Heart right ventricle (tissue), 16 donors: ENCODE measurements around the gene OTUD6A. TPM values are rescaled to one million over a fixed set of nuclear protein-coding genes. Genes with fewer than 3 reads are reported as not detected.

Experiments used
- ATAC-seq, 8 donors: fragments of 200-7000 bp; cut with Tn5 transposase; one replicate each; pipeline ENCODE4 v1.9.1; 2020; ENCODE audit warnings: mild to moderate bottlenecking in 8 of 8, moderate library complexity in 8 of 8, moderate number of reproducible peaks in 1 of 8
- DNase-seq, 2 donors: peaks; one replicate each; pipeline ENCODE4 v3.0.0-alpha.2; 2020
- H3K27ac ChIP-seq, 10 donors: fragments of 200-600 bp; sonication (generic) in 2 of 10; one replicate each; pipeline versions ENCODE4 v1.5.0 to v1.8.0; 2020 to 2022; ENCODE audit warnings: mild to moderate bottlenecking in 3 of 10
- H3K27me3 ChIP-seq, 7 donors: fragments of 200-600 bp; one replicate each; pipeline ENCODE4 v1.8.0; 2021 to 2022; ENCODE audit warnings: mild to moderate bottlenecking in 2 of 7
- H3K36me3 ChIP-seq, 9 donors: fragments of 200-600 bp; sonication (generic) in 1 of 9; one replicate each; pipeline versions ENCODE4 v1.5.0 to v1.8.0; 2020 to 2022; ENCODE audit warnings: mild to moderate bottlenecking in 2 of 9
- H3K4me1 ChIP-seq, 9 donors: fragments of 200-600 bp; sonication (generic) in 1 of 9; one replicate each; pipeline versions ENCODE4 v1.5.0 to v1.8.0; 2020 to 2022; ENCODE audit warnings: mild to moderate bottlenecking in 4 of 9
- H3K4me3 ChIP-seq, 10 donors: fragments of 200-600 bp; sonication (generic) in 2 of 10; one replicate each; pipeline versions ENCODE4 v1.5.0 to v1.8.0; 2020 to 2022; ENCODE audit warnings: mild to moderate bottlenecking in 7 of 10, moderate library complexity in 2 of 10
- H3K9me3 ChIP-seq, 11 donors: fragments of 200-600 bp in 10 of 11; sonication (generic) in 2 of 11; one replicate each; pipeline versions ENCODE4 v1.5.0 to v1.8.0; 2013 to 2022; ENCODE audit warnings: mild to moderate bottlenecking in 2 of 11, control low read depth in 1 of 11, moderate library complexity in 1 of 11
- CTCF ChIP-seq, 9 donors: fragments of 200-600 bp; sonication (generic) in 2 of 9; IDR thresholded peaks; one replicate each; pipeline versions ENCODE4 v1.5.0 to v1.8.0; 2021 to 2022; ENCODE audit warnings: antibody characterized with exemption in 9 of 9, mild to moderate bottlenecking in 5 of 9, moderate library complexity in 1 of 9
- WGBS, 2 donors: extraction: QIAGEN DNeasy Blood & Tissue Kit; methylation state at CpG; one replicate each; pipeline ENCODE4 v1.1.7; 2013; ENCODE audit warnings: inconsistent platforms in 1 of 2; 5-methylcytosine and 5-hydroxymethylcytosine counted together
- intact Hi-C, 10 donors: fragments of 100-400 bp; cut with DNase I; formaldehyde crosslinking; loops; one replicate each; pipeline versions ENCODE4 v1.11.1 to v1.14.2; 2022
- long read RNA-seq, 3 donors: library from polyadenylated mRNA; unstranded; transcript quantifications; one replicate each; pipeline ENCODE4 v2.0.0, GENCODE V29; 2020 to 2021
- polyA plus RNA-seq, 2 donors: library from polyadenylated mRNA; stranded (reverse); fragments of 200-250 nt; gene quantifications; one replicate each; pipeline ENCODE4 v1.2.3, GENCODE V29; 2013
- total RNA-seq, 10 donors: library from RNA; stranded (reverse); fragmentation: NEBNext Ultra II Directional in 3 of 10; extraction: Animal tissue kit (Norgen Biotek cat#: 25700) in 3 of 10; gene quantifications; one replicate each; pipeline versions ENCODE4 v1.2.1 to v1.2.4, GENCODE V29; 2021 to 2023
- donor health status: Arrhythmogenic right ventricular cardiomyopathy.
- donor health status: ischemic (EF 13 %, LVEDD 7.1; RV severe dilation, severe dysfunction).
- donor health status: healthy with polysubstance abuse.
- donor health status: DM: no; HTN: yes; CAD: no.
- donor health status: DM: no; HTN: no; CAD: no.
- donor health status: ischemic (EF 25% LVEDD 6.9; RV normal size, moderate dysfunction).
- donor health status: ischemic (EF 25% LVEDD 5.7; RV mildly dilated, moderate dysfunction).
- donor health status: healthy.
- donor health status: DM: yes; HTN: yes; CAD: no.
- donor health status: Ischemic cardiomyopathy.
- donor health status: ischemic (EF 35%, LVEDD 5.7; RV mildly dilated, moderate dysfunction).
- donor health status: nonischemic (EF 11% LVEDD 7.7; RV severe dilation, severe dysfunction).
- donor health status: DM: yes; HTN: yes; CAD: no.
- donor health status: PGD.
- donor health status: ischemic (EF 29% LVEDD 5.4; RV normal size, mild dysfunction).
- donor health status: nonischemic (EF 23%, LVEDD 6.1; RV moderate dilation, normal function).

The OTUD6A gene
- not detected for total RNA-seq
- polyA plus RNA-seq: not detected
- long read RNA-seq, donor 1: 0 reads
- long read RNA-seq, donor 2: 0 reads
- long read RNA-seq, donor 3: 0 reads

GRCh38 chrX:70062076-70062475 lies at the start of gene OTUD6A:
OTUD6A (plus strand) TSS chrX:70062457; CDS start chrX:70062525, 68 bp downstream.
- ATAC-seq: no peak
- peaks cover 0 to 11% (median 0%) of the 10 kb centered on the region in 11 donors for H3K9me3 ChIP-seq

GRCh38 chrX:70012756-70013155 lies 49.5 kb upstream of the OTUD6A start:
- peaks cover 0 to 3% (median 0%) of the 10 kb centered on the region in 11 donors for H3K9me3 ChIP-seq
- TF ChIP-seq CTCF (IDR thresholded peaks at IDR 0.05): no peak
- peak overlapping the region; percentile 59 to 83 (median 68) for H3K27ac ChIP-seq
- DNase-seq: no peak
- peak in 5 of 8 donors; percentile 11 to 32 (median 17) for ATAC-seq
- H3K4me3 ChIP-seq: no peak overlapping the region
- H3K4me1 ChIP-seq: peaks cover 0 to 9% (median 0%) of the 10 kb centered on the region in 9 donors
- H3K36me3 ChIP-seq: no peaks in the 10 kb centered on the region
- 72 to 76% methylated on average over 4 of the region's 4 CpGs for WGBS, 2 donors
- peaks cover 0 to 63% (median 0%) of the 10 kb centered on the region in 7 donors for H3K27me3 ChIP-seq
- intact Hi-C loops: no loop called here

More at GRCh38 chrX:70062076-70062475, at the start of gene OTUD6A:
- 96 to 97% methylated on average over 13 to 14 of the region's 14 CpGs for WGBS, 2 donors
- Histone ChIP-seq H3K4me3 (no peak within 1 kb of the TSS), H3K27ac (no peak within 1 kb of the TSS), H3K36me3 (no peaks in the 10 kb centered on the region), H3K27me3 (peaks cover 0 to 23% (median 0%) of the 10 kb centered on the region in 7 donors), H3K4me1 (no peaks in the 10 kb centered on the region)
- intact Hi-C loops: no loop called here
- TF ChIP-seq CTCF (IDR thresholded peaks at IDR 0.05): no peak
- DNase-seq: no peak

GRCh38 chrX:70013466-70014381 lies 48.5 kb upstream of the OTUD6A start:
- DNase-seq (peak; percentile 37 to 38), ATAC-seq (peak; percentile 91 to 97 (median 94))
- intact Hi-C loops: no loop called here
- Histone ChIP-seq H3K9me3 (peaks cover 0 to 8% (median 0%) of the 10 kb centered on the region in 11 donors), H3K4me3 (no peak overlapping the region), H3K27me3 (peaks cover 0 to 63% (median 0%) of the 10 kb centered on the region in 7 donors), H3K27ac (peak overlapping the region; percentile 59 to 83 (median 68)), H3K36me3 (no peaks in the 10 kb centered on the region), H3K4me1 (peaks cover 0 to 9% (median 0%) of the 10 kb centered on the region in 9 donors)
- 30 to 38% methylated on average over 5 of the region's 5 CpGs for WGBS, 2 donors
- TF ChIP-seq CTCF (IDR thresholded peaks at IDR 0.05): peak in 2 of 9 donors; percentile 13

- ATAC-seq: no peak
- H3K4me1 ChIP-seq: peaks cover 0 to 9% (median 0%) of the 10 kb centered on the region in 9 donors
- no peak for TF ChIP-seq CTCF (IDR thresholded peaks at IDR 0.05)
These were observed 45.7 kb upstream of the OTUD6A start for GRCh38 chrX:70016513-70016912.

More at GRCh38 chrX:70016513-70016912, 45.7 kb upstream of the OTUD6A start:
- Histone ChIP-seq H3K4me3 (no peak overlapping the region), H3K27ac (no peak overlapping the region), H3K27me3 (peaks cover 0 to 51% (median 0%) of the 10 kb centered on the region in 7 donors), H3K36me3 (no peaks in the 10 kb centered on the region), H3K9me3 (peaks cover 0 to 8% (median 0%) of the 10 kb centered on the region in 11 donors)
- no peak for DNase-seq
- intact Hi-C loops: no loop called here
- WGBS, 2 donors: 96 to 99% methylated on average over 2 of the region's 2 CpGs
